Measurements from ENCODE around the gene FXYD1. TPM values are rescaled to one million over a fixed set of nuclear protein-coding genes. Genes with fewer than 3 reads are reported as not detected.

Gene FXYD1
- total RNA-seq, 1 experiment from 2014 or later = not detected

- Histone ChIP-seq H3K9me3 (ENCODE audit: low read depth, low read length, poor library complexity, severe bottlenecking) (no peaks in the 10 kb centered on the region), H3K36me3 (ENCODE audit: insufficient read depth, low read length, poor library complexity, severe bottlenecking) (no peaks in the 10 kb centered on the region), H3K4me3 (ENCODE audit: low read depth, low read length, poor library complexity, severe bottlenecking) (no peak overlapping the region), H3K27me3 (replicated peaks; ENCODE audit: insufficient read depth, low read depth, low read length, poor library complexity) (no peaks in the 10 kb centered on the region), H3K27ac (ENCODE audit: low read depth, low read length, poor library complexity, severe bottlenecking) (no peak overlapping the region), H3K4me1 (ENCODE audit: insufficient read depth, low read length, poor library complexity, severe bottlenecking) (no peaks in the 10 kb centered on the region)
- no peak for DNase-seq (ENCODE audit: low spot score)
- ChIA-PET CTCF (interaction anchor here (0.6 kb wide), 1 partner anchor 40 kb away, joined by 4 read pairs; no protein-coding TSS in a partner anchor), POLR2A (ENCODE audit: low non-redundant PET) (no interaction called here)
- intact Hi-C loops (cut with micrococcal nuclease; ENCODE audit: unreplicated experiment) = no loop called here
- BruUV-seq (replicated peaks) = no TSS peak
- TF ChIP-seq EZH2 (IDR thresholded peaks at IDR 0.05; ENCODE audit: borderline replicate concordance, low read depth, low read length, poor library complexity, severe bottlenecking) = no peak
- TF ChIP-seq CTCF (conservative IDR thresholded peaks at IDR 0.05; ENCODE audit: low read depth, low read length) = no peak
Observed at GRCh38 chr19:35118268-35119020, 20.2 kb upstream of the FXYD1 start.

- no peaks in the 10 kb centered on the region for H3K9me3 ChIP-seq (ENCODE audit: low read depth, low read length, poor library complexity, severe bottlenecking)
- no peak overlapping the region for H3K27ac ChIP-seq (ENCODE audit: low read depth, low read length, poor library complexity, severe bottlenecking)
- no peak for TF ChIP-seq CTCF (conservative IDR thresholded peaks at IDR 0.05; ENCODE audit: low read depth, low read length)
- TF ChIP-seq EZH2 (IDR thresholded peaks at IDR 0.05; ENCODE audit: borderline replicate concordance, low read depth, low read length, poor library complexity, severe bottlenecking) = no peak
- POLR2A ChIA-PET (ENCODE audit: low non-redundant PET) = no interaction called here
- no peaks in the 10 kb centered on the region for H3K36me3 ChIP-seq (ENCODE audit: insufficient read depth, low read length, poor library complexity, severe bottlenecking)
- H3K4me3 ChIP-seq (ENCODE audit: low read depth, low read length, poor library complexity, severe bottlenecking) = no peak overlapping the region
- intact Hi-C loops (cut with micrococcal nuclease; ENCODE audit: unreplicated experiment) = no loop called here
- peaks cover 2% of the 10 kb centered on the region for H3K4me1 ChIP-seq (ENCODE audit: insufficient read depth, low read length, poor library complexity, severe bottlenecking)
- CTCF ChIA-PET = no interaction called here
- no peak for DNase-seq (ENCODE audit: low spot score)
- H3K27me3 ChIP-seq (replicated peaks; ENCODE audit: insufficient read depth, low read depth, low read length, poor library complexity) = no peaks in the 10 kb centered on the region
- no TSS peak for BruUV-seq (replicated peaks)
Observed at GRCh38 chr19:35119091-35119490, 19.5 kb upstream of the FXYD1 start.

GRCh38 chr19:35119578-35120155 is 19.0 kb upstream of the FXYD1 start:
- H3K36me3 ChIP-seq (ENCODE audit: insufficient read depth, low read length, poor library complexity, severe bottlenecking) = no peaks in the 10 kb centered on the region
- no TSS peak for BruUV-seq (replicated peaks)
- intact Hi-C loops (cut with micrococcal nuclease; ENCODE audit: unreplicated experiment) = no loop called here
- TF ChIP-seq EZH2 (IDR thresholded peaks at IDR 0.05; ENCODE audit: borderline replicate concordance, low read depth, low read length, poor library complexity, severe bottlenecking) (no peak), CTCF (conservative IDR thresholded peaks at IDR 0.05; ENCODE audit: low read depth, low read length) (no peak)
- CTCF ChIA-PET = no interaction called here
- no peak overlapping the region for H3K4me3 ChIP-seq (ENCODE audit: low read depth, low read length, poor library complexity, severe bottlenecking)
- DNase-seq (ENCODE audit: low spot score) = no peak
- no peaks in the 10 kb centered on the region for H3K9me3 ChIP-seq (ENCODE audit: low read depth, low read length, poor library complexity, severe bottlenecking)
- H3K4me1 ChIP-seq (ENCODE audit: insufficient read depth, low read length, poor library complexity, severe bottlenecking) = peaks cover 8% of the 10 kb centered on the region
- no peaks in the 10 kb centered on the region for H3K27me3 ChIP-seq (replicated peaks; ENCODE audit: insufficient read depth, low read depth, low read length, poor library complexity)
- no peak overlapping the region for H3K27ac ChIP-seq (ENCODE audit: low read depth, low read length, poor library complexity, severe bottlenecking)
- POLR2A ChIA-PET (ENCODE audit: low non-redundant PET) = no interaction called here

All from A673 (cell line).